OCI-LY7 (cell line): ENCODE measurements around the gene GMDS. TPM values are rescaled to one million over a fixed set of nuclear protein-coding genes. Genes with fewer than 3 reads are reported as not detected.

Experiments
- BruUV-seq: library from RNA; stranded (reverse); fragments of 400-500 nt; replicated peaks from 2 replicates; lab custom pipeline; 2021; lab: Mats Ljungman, UMichigan
- CTCF ChIA-PET: fragments of 300-600 bp; sonication (Branson Sonifier 250); formaldehyde crosslinking; loops from one replicate; lab custom pipeline; 2022; ENCODE audit warnings: antibody characterized with exemption; ENCODE audit not compliant: unreplicated experiment; lab: Charles Lee
- POLR2A ChIA-PET: fragments of 300-600 bp; sonication (Branson Sonifier 250); formaldehyde crosslinking; loops from one replicate; lab custom pipeline; 2022; ENCODE audit warnings: antibody characterized with exemption; lab: Charles Lee
- DNase-seq: peaks from one replicate; pipeline ENCODE4 v3.0.0-alpha.2; 2015; ENCODE audit warnings: low spot score
- H2AFZ ChIP-seq: fragments of 200-600 bp; sonication (generic), shearing (Covaris generic); 2 replicates; pipeline ENCODE4 v1.6.1; 2014; ENCODE audit warnings: mild to moderate bottlenecking, antibody characterized with exemption, low read length, moderate library complexity
- H3K27ac ChIP-seq: fragments of 200-600 bp; sonication (generic); 2 replicates; pipeline ENCODE4 v1.5.1; 2014; ENCODE audit warnings: mixed run types, low read depth, mild to moderate bottlenecking, moderate library complexity, low read length, inconsistent platforms; ENCODE audit not compliant: poor library complexity, severe bottlenecking
- H3K36me3 ChIP-seq: fragments of 200-600 bp; sonication (generic); 2 replicates; pipeline ENCODE4 v1.6.1; 2014; ENCODE audit warnings: mild to moderate bottlenecking, antibody characterized with exemption, low read length, moderate library complexity, mixed read lengths; ENCODE audit not compliant: insufficient read depth
- H3K4me1 ChIP-seq: fragments of 200-600 bp; sonication (generic); 2 replicates; pipeline ENCODE4 v1.5.1; 2014; ENCODE audit warnings: mild to moderate bottlenecking, low read length; ENCODE audit not compliant: insufficient read depth, poor library complexity, severe bottlenecking
- H3K4me2 ChIP-seq: fragments of 200-600 bp; sonication (generic); 2 replicates; pipeline ENCODE4 v1.6.1; 2014; ENCODE audit warnings: mild to moderate bottlenecking, low read length
- H3K4me3 ChIP-seq: fragments of 200-600 bp; sonication (generic); 2 replicates; pipeline ENCODE4 v1.5.1; 2014; ENCODE audit warnings: mild to moderate bottlenecking, low read depth, low read length; ENCODE audit not compliant: poor library complexity, severe bottlenecking
- H3K79me2 ChIP-seq: fragments of 200-600 bp; sonication (generic); 2 replicates; pipeline ENCODE4 v1.6.1; 2016; ENCODE audit warnings: low read depth, mild to moderate bottlenecking, low read length, moderate library complexity, mixed read lengths; ENCODE audit not compliant: insufficient read depth
- H3K9me2 ChIP-seq: fragments of 200-600 bp; sonication (generic); 2 replicates; pipeline ENCODE4 v1.6.1; 2016; ENCODE audit warnings: mild to moderate bottlenecking, low read length, mixed read lengths; ENCODE audit not compliant: insufficient read depth
- H3K9me3 ChIP-seq: fragments of 200-600 bp; sonication (generic); 2 replicates; pipeline ENCODE4 v1.6.1; 2014; ENCODE audit warnings: mild to moderate bottlenecking, mixed run types, low read length, mixed read lengths
- H4K20me1 ChIP-seq: fragments of 200-600 bp; sonication (generic); 2 replicates; pipeline ENCODE4 v1.6.1; 2014; ENCODE audit warnings: mild to moderate bottlenecking, antibody characterized with exemption, low read length, moderate library complexity, mixed read lengths; ENCODE audit not compliant: insufficient read depth
- EZH2phosphoT487 ChIP-seq: fragments of 200-600 bp; sonication (generic); IDR thresholded peaks from 2 replicates; pipeline ENCODE4 v1.6.1; 2018; ENCODE audit warnings: low read depth, borderline replicate concordance, mild to moderate bottlenecking, mixed run types, antibody characterized with exemption, low read length, moderate library complexity, mixed read lengths
- intact Hi-C: fragments of 100-400 bp; cut with micrococcal nuclease; formaldehyde crosslinking; loops from one replicate; pipeline ENCODE4 v1.10.0; 2022; ENCODE audit not compliant: unreplicated experiment
- total RNA-seq, 2 experiments: library from RNA; depleted of rRNA in 1 of 2; stranded (reverse); fragments of >200 nt in 1 of 2; shearing (Covaris generic) in 1 of 2; gene quantifications; 2 replicates each; pipeline ENCODE4 v1.2.3, GENCODE V29; 2014 to 2022
- TF ChIP-seq, protein P1 (sequence below): fragments of 200-600 bp; sonication (generic); conservative IDR thresholded peaks from 2 replicates; pipeline ENCODE4 v1.5.1; 2014; ENCODE audit warnings: mild to moderate bottlenecking, antibody characterized with exemption, low read length, moderate library complexity, mixed read lengths

GMDS gene
- total RNA-seq, 2 experiments from 2014 or later, result 9.9 to 26.8 TPM

DNA sequence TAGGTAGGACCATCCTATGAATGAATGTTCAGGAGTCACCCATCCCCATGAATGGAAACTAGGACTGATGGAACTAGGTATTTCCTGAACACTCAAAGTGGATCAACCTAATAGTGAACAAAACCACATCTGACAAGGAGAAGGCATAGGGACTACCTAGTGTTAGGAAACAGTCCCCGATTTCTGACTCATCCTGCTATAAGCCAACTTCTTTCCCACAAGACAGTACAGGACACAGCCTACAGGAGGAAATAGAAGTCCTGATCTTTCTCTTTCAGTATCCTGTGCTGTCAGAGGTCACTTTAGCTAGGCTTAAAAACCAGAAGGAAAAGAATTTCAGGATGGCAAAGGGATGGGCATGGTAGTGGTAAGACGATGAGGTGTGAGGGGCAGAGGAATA is 19.5 kb upstream of the GMDS start:
- no peak overlapping the region for H2AFZ ChIP-seq
- H3K9me2 ChIP-seq, result no peaks in the 10 kb centered on the region
- no peak for DNase-seq
- intact Hi-C loops, result no loop called here
- TF ChIP-seq EZH2phosphoT487, result no peak
- TF ChIP-seq, protein P1, sequence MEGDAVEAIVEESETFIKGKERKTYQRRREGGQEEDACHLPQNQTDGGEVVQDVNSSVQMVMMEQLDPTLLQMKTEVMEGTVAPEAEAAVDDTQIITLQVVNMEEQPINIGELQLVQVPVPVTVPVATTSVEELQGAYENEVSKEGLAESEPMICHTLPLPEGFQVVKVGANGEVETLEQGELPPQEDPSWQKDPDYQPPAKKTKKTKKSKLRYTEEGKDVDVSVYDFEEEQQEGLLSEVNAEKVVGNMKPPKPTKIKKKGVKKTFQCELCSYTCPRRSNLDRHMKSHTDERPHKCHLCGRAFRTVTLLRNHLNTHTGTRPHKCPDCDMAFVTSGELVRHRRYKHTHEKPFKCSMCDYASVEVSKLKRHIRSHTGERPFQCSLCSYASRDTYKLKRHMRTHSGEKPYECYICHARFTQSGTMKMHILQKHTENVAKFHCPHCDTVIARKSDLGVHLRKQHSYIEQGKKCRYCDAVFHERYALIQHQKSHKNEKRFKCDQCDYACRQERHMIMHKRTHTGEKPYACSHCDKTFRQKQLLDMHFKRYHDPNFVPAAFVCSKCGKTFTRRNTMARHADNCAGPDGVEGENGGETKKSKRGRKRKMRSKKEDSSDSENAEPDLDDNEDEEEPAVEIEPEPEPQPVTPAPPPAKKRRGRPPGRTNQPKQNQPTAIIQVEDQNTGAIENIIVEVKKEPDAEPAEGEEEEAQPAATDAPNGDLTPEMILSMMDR, result no peak
- no peaks in the 10 kb centered on the region for H3K4me1 ChIP-seq
- no peaks in the 10 kb centered on the region for H3K9me3 ChIP-seq
- ChIA-PET POLR2A (no interaction called here), CTCF (no interaction called here)
- H3K79me2 ChIP-seq, result no peaks in the 10 kb centered on the region
- no peak overlapping the region for H3K27ac ChIP-seq
- BruUV-seq, result no TSS peak
- H4K20me1 ChIP-seq, result no peaks in the 10 kb centered on the region
- no peaks in the 10 kb centered on the region for H3K36me3 ChIP-seq
- no peak overlapping the region for H3K4me2 ChIP-seq
- no peak overlapping the region for H3K4me3 ChIP-seq

DNA sequence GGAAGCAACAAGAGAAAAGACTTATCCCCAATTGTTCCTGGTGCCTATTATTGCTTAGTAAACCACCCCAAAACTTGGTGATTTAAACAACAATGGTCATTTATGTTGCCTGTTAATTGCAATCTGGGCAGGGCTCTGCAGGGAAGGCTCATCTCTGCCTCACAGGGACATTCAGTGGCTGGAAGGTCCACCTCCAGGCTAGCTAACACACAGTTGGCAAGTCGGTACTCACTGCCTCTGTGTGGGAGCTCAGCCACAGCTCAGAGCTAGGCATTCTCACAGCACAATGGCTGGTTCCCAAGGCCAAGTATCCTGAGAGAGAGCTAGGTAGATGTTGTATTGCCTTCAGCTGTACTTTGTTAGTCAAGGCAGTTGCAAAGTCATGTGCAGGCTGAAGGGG is 18.5 kb upstream of the GMDS start:
- H3K79me2 ChIP-seq, result no peaks in the 10 kb centered on the region
- ChIA-PET POLR2A (interaction anchor here (0.7 kb wide), 1 partner anchor 11 kb away, joined by 3 read pairs; no protein-coding TSS in a partner anchor), CTCF (no interaction called here)
- no peaks in the 10 kb centered on the region for H3K36me3 ChIP-seq
- intact Hi-C loops, result no loop called here
- H2AFZ ChIP-seq, result no peak overlapping the region
- no peaks in the 10 kb centered on the region for H3K4me1 ChIP-seq
- no peak for TF ChIP-seq EZH2phosphoT487
- TF ChIP-seq, protein P1, result no peak
- BruUV-seq, result no TSS peak
- no peak overlapping the region for H3K4me2 ChIP-seq
- no peak overlapping the region for H3K4me3 ChIP-seq
- no peaks in the 10 kb centered on the region for H3K9me2 ChIP-seq
- no peaks in the 10 kb centered on the region for H3K9me3 ChIP-seq
- no peak overlapping the region for H3K27ac ChIP-seq
- DNase-seq, result no peak
- H4K20me1 ChIP-seq, result no peaks in the 10 kb centered on the region

DNA sequence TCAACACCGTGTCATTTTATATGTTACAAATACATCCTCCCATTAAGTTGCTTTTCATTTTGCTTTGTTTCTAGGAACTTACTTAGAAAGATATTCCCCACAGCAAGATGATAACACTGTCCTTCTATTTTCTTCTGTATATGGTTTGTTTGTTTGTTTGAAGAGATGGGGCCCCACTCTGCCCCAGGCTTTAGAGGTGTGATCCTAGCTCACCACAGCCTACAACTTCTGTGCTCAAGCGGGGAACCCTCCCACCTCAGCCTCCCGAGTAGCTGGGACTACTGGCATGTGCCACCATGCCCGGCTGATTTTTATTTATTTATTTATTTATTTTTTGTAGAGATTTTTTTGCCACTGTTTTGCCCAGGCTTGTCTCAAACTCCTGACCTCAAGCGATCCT is 14.2 kb upstream of the GMDS start:
- Histone ChIP-seq H3K9me2 (no peaks in the 10 kb centered on the region), H3K79me2 (no peaks in the 10 kb centered on the region), H3K4me3 (no peak overlapping the region), H2AFZ (no peak overlapping the region), H3K9me3 (no peaks in the 10 kb centered on the region), H4K20me1 (no peaks in the 10 kb centered on the region), H3K4me2 (no peak overlapping the region), H3K4me1 (no peaks in the 10 kb centered on the region), H3K27ac (no peak overlapping the region), H3K36me3 (0 out of 2 replicates have a peak, but pooled peaks cover 3% of the 10 kb centered on the region)
- DNase-seq, result no peak
- ChIA-PET CTCF (interaction anchor here (0.8 kb wide), 1 partner anchor 13 kb away, joined by 3 read pairs; no protein-coding TSS in a partner anchor), POLR2A (interaction anchor here (0.6 to 0.7 kb wide), 2 partner anchors 94 to 221 kb away, joined by 4 to 5 read pairs; no protein-coding TSS in a partner anchor)
- intact Hi-C loops, result no loop called here
- no TSS peak for BruUV-seq
- TF ChIP-seq, protein P1, result no peak
- no peak for TF ChIP-seq EZH2phosphoT487
